H1 (cell line): ENCODE results near the gene DPY30. TPM values are rescaled to one million over a fixed set of nuclear protein-coding genes. Genes with fewer than 3 reads are reported as not detected.

Source experiments
- CTCF ChIA-PET: fragments of 300-600 bp; sonication (Branson Sonifier 250); formaldehyde crosslinking; loops from one replicate; lab custom pipeline; 2021; ENCODE audit not compliant: partially characterized antibody; lab: Charles Lee
- POLR2A ChIA-PET: fragments of 300-600 bp; sonication (Branson Sonifier 250); formaldehyde crosslinking; loops from one replicate; lab custom pipeline; 2021; ENCODE audit warnings: inconsistent platforms; ENCODE audit not compliant: partially characterized antibody; lab: Charles Lee
- DNase-seq, 2 experiments: peaks; one replicate each; pipeline versions ENCODE4 v3.0.0 to v3.0.0-alpha.2; 2010 to 2022; ENCODE audit warnings: low spot score in 2 of 2, low read depth in 1 of 2, mixed read lengths in 1 of 2
- FAIRE-seq: peaks from 2 replicates; lab custom pipeline; 2011; peaks lifted over from hg19 to GRCh38; lab: Jason Lieb, UNC
- H2AFZ ChIP-seq: 2 replicates; pipeline ENCODE4 v1.8.1; 2012; ENCODE audit warnings: low read length, inconsistent platforms
- H2AK5ac ChIP-seq: 2 replicates; pipeline ENCODE4 v1.6.1; 2013; ENCODE audit warnings: low read depth, low read length
- H2BK120ac ChIP-seq: replicated peaks from 2 replicates; pipeline ENCODE3; 2013; ENCODE audit warnings: low read depth, low read length, inconsistent platforms
- H2BK12ac ChIP-seq: 2 replicates; pipeline ENCODE4 v1.6.1; 2013; ENCODE audit warnings: low read depth, low read length
- H2BK15ac ChIP-seq: 2 replicates; pipeline ENCODE4 v1.6.1; 2013; ENCODE audit warnings: low read length
- H2BK20ac ChIP-seq: 2 replicates; pipeline ENCODE4 v1.6.1; 2013; ENCODE audit warnings: low read length
- H2BK5ac ChIP-seq: 2 replicates; pipeline ENCODE4 v1.6.1; 2013; ENCODE audit warnings: low read depth, low read length
- H3K14ac ChIP-seq: 2 replicates; pipeline ENCODE4 v1.6.1; 2013; ENCODE audit warnings: inconsistent platforms; ENCODE audit not compliant: insufficient read length
- H3K18ac ChIP-seq: 2 replicates; pipeline ENCODE4 v1.6.1; 2013; ENCODE audit warnings: low read length; ENCODE audit errors: extremely low read depth
- H3K23ac ChIP-seq: 2 replicates; pipeline ENCODE4 v1.6.1; 2013; ENCODE audit warnings: inconsistent platforms; ENCODE audit not compliant: insufficient read length
- H3K23me2 ChIP-seq: 2 replicates; pipeline ENCODE4 v1.6.1; 2013; ENCODE audit warnings: low read depth, low read length
- H3K27ac ChIP-seq: 2 replicates; pipeline ENCODE4 v1.6.1; 2011; ENCODE audit warnings: low read depth, low read length, inconsistent platforms
- H3K27me3 ChIP-seq, 4 experiments: replicated peaks in 1 of 4; 1 replicate in 1 of 4; 2 replicates in 3 of 4; pipeline versions ENCODE4 v1.6.1 to v1.8.1; 2011 to 2013; ENCODE audit warnings: low read length in 3 of 4, mild to moderate bottlenecking in 3 of 4, inconsistent platforms in 2 of 4, mixed read lengths in 2 of 4, moderate library complexity in 1 of 4; ENCODE audit not compliant: control insufficient read depth in 3 of 4, insufficient read depth in 3 of 4; ENCODE audit errors: extremely low read depth in 1 of 4
- H3K36me3 ChIP-seq, 4 experiments: 2 replicates each; pipeline versions ENCODE4 v1.6.1 to v1.8.1; 2011 to 2013; ENCODE audit warnings: mild to moderate bottlenecking in 4 of 4, low read length in 3 of 4, moderate library complexity in 2 of 4, control low read depth in 1 of 4, inconsistent platforms in 1 of 4; ENCODE audit not compliant: insufficient read depth in 4 of 4, control insufficient read depth in 2 of 4
- H3K4ac ChIP-seq: replicated peaks from 2 replicates; pipeline ENCODE3; 2013; ENCODE audit warnings: low read length, low read depth, mixed read lengths, inconsistent platforms; ENCODE audit not compliant: insufficient read length
- H3K4me1 ChIP-seq, 4 experiments: replicated peaks in 1 of 4; 1 replicate in 1 of 4; 2 replicates in 3 of 4; pipeline versions ENCODE4 v1.6.1 to v1.8.1; 2011 to 2013; ENCODE audit warnings: low read length in 3 of 4, inconsistent platforms in 2 of 4, mixed read lengths in 1 of 4; ENCODE audit not compliant: insufficient read depth in 4 of 4, control insufficient read depth in 3 of 4
- H3K4me2 ChIP-seq, 2 experiments: 2 replicates each; pipeline versions ENCODE4 v1.6.1 to v1.8.1; 2011 to 2013; ENCODE audit warnings: low read depth in 2 of 2, low read length in 2 of 2, control low read depth in 1 of 2, inconsistent platforms in 1 of 2, mild to moderate bottlenecking in 1 of 2; ENCODE audit not compliant: insufficient read depth in 1 of 2
- H3K4me3 ChIP-seq, 4 experiments: fragments of 200-600, 300-600 bp in 1 of 4; sonication (generic), shearing (Covaris generic), sonication (Bioruptor Twin) in 1 of 4; 2 replicates each; pipeline versions ENCODE4 v1.5.1 to v1.8.1; 2011 to 2016; ENCODE audit warnings: low read length in 4 of 4, low read depth in 3 of 4, control low read depth in 2 of 4, inconsistent platforms in 2 of 4, mild to moderate bottlenecking in 2 of 4, mixed read lengths in 1 of 4, moderate library complexity in 1 of 4; ENCODE audit not compliant: insufficient read depth in 2 of 4; ENCODE audit errors: extremely low read depth in 1 of 4
- H3K56ac ChIP-seq: replicated peaks from 2 replicates; pipeline ENCODE3; 2013; ENCODE audit warnings: low read depth, mild to moderate bottlenecking, mixed read lengths, low read length, inconsistent platforms; ENCODE audit not compliant: insufficient read length
- H3K79me1 ChIP-seq: 2 replicates; pipeline ENCODE4 v1.6.1; 2013; ENCODE audit warnings: low read depth, low read length, control low read depth
- H3K79me2 ChIP-seq, 2 experiments: 2 replicates each; pipeline versions ENCODE4 v1.6.1 to v1.8.1; 2012 to 2013; ENCODE audit warnings: low read length in 2 of 2, mild to moderate bottlenecking in 2 of 2, inconsistent platforms in 1 of 2; ENCODE audit not compliant: insufficient read depth in 2 of 2, control insufficient read depth in 1 of 2
- H3K9ac ChIP-seq, 4 experiments: replicated peaks in 1 of 4; 1 replicate in 1 of 4; 2 replicates in 3 of 4; pipeline versions ENCODE4 v1.6.1 to v1.8.1; 2011 to 2013; ENCODE audit warnings: low read depth in 3 of 4, low read length in 3 of 4, control low read depth in 2 of 4, mild to moderate bottlenecking in 2 of 4, moderate library complexity in 2 of 4, inconsistent platforms in 1 of 4; ENCODE audit errors: extremely low read depth in 1 of 4
- H3K9me3 ChIP-seq, 2 experiments: 2 replicates each; pipeline versions ENCODE4 v1.6.1 to v1.8.1; 2012 to 2013; ENCODE audit warnings: mild to moderate bottlenecking in 2 of 2, moderate library complexity in 2 of 2, control low read depth in 1 of 2, inconsistent platforms in 1 of 2, low read depth in 1 of 2, low read length in 1 of 2, mixed read lengths in 1 of 2; ENCODE audit not compliant: insufficient read depth in 2 of 2
- H4K20me1 ChIP-seq, 2 experiments: replicated peaks in 1 of 2; 2 replicates each; pipeline versions ENCODE3 to v1.8.1; 2011 to 2013; ENCODE audit warnings: inconsistent platforms in 2 of 2, low read length in 2 of 2, mild to moderate bottlenecking in 1 of 2; ENCODE audit not compliant: insufficient read depth in 2 of 2, control insufficient read depth in 1 of 2
- H4K5ac ChIP-seq: 2 replicates; pipeline ENCODE4 v1.6.1; 2013; ENCODE audit warnings: low read length, low read depth, mixed read lengths, inconsistent platforms; ENCODE audit not compliant: insufficient read length
- H4K8ac ChIP-seq: 2 replicates; pipeline ENCODE4 v1.8.0; 2013; ENCODE audit warnings: mild to moderate bottlenecking, moderate library complexity, low read length, inconsistent platforms; ENCODE audit not compliant: insufficient read depth; ENCODE audit errors: extremely low read depth
- H4K91ac ChIP-seq: replicated peaks from 2 replicates; pipeline ENCODE3; 2013; ENCODE audit warnings: low read length, mixed read lengths, inconsistent platforms; ENCODE audit not compliant: insufficient read length
- EGR1 ChIP-seq: IDR thresholded peaks from 2 replicates; pipeline ENCODE4 v1.6.1; 2011; ENCODE audit warnings: low read depth, low read length, borderline replicate concordance
- EP300 ChIP-seq, 2 experiments: IDR thresholded peaks; 1 replicate in 1 of 2; 2 replicates in 1 of 2; pipeline ENCODE4 v1.6.1; 2011 to 2012; ENCODE audit warnings: low read depth in 2 of 2, low read length in 2 of 2, mild to moderate bottlenecking in 2 of 2, borderline replicate concordance in 1 of 2, inconsistent platforms in 1 of 2, moderate library complexity in 1 of 2
- EZH2 ChIP-seq: fragments of 200-600 bp; sonication (generic); IDR thresholded peaks from 2 replicates; pipeline ENCODE4 v1.7.1; 2012; ENCODE audit warnings: low read depth, mild to moderate bottlenecking, moderate library complexity, low read length, inconsistent platforms; ENCODE audit not compliant: severe bottlenecking
- GABPA ChIP-seq: IDR thresholded peaks from 2 replicates; pipeline ENCODE4 v1.6.1; 2011; ENCODE audit warnings: mild to moderate bottlenecking, low read length, moderate library complexity, borderline replicate concordance; ENCODE audit not compliant: insufficient read depth
- KDM5A ChIP-seq: fragments of 200-600 bp; IDR thresholded peaks from 2 replicates; pipeline ENCODE4 v1.7.1; 2012; ENCODE audit warnings: mild to moderate bottlenecking, low read length, inconsistent platforms, mixed read lengths
- MAFK ChIP-seq: IDR thresholded peaks from 2 replicates; pipeline ENCODE4 v1.6.1; 2012; ENCODE audit warnings: low read depth, mild to moderate bottlenecking, improper control_type of control experiment, low read length
- SIN3A ChIP-seq, 2 experiments: IDR thresholded peaks in 1 of 2; conservative IDR thresholded peaks in 1 of 2; 2 replicates each; pipeline ENCODE4 v1.6.1; 2011 to 2012; ENCODE audit warnings: low read length in 2 of 2, improper control_type of control experiment in 1 of 2, low read depth in 1 of 2, mild to moderate bottlenecking in 1 of 2
- SP1 ChIP-seq: IDR thresholded peaks from 2 replicates; pipeline ENCODE4 v1.6.1; 2011; ENCODE audit warnings: low read depth, low read length
- SUZ12 ChIP-seq: fragments of 200-600 bp; sonication (generic); IDR thresholded peaks from 2 replicates; pipeline ENCODE4 v1.6.1; 2012; ENCODE audit warnings: mild to moderate bottlenecking, inconsistent platforms, low read length, moderate library complexity, mixed read lengths
- TBP ChIP-seq: IDR thresholded peaks from 2 replicates; pipeline ENCODE4 v1.6.1; 2011; ENCODE audit warnings: low read depth, low read length, improper control_type of control experiment
- YY1 ChIP-seq: IDR thresholded peaks from 2 replicates; pipeline ENCODE4 v1.6.1; 2011; ENCODE audit warnings: low read depth, mild to moderate bottlenecking, low read length
- WGBS, 2 experiments: shearing (Covaris generic) in 1 of 2; methylation state at CpG; one replicate each; pipeline versions ENCODE4 v1.1.6 to v1.1.7; 2013 to 2015; ENCODE audit warnings: low lambda C conversion rate in 2 of 2, mixed read lengths in 2 of 2, inconsistent platforms in 1 of 2, low coverage in 1 of 2, missing lambda C conversion rate in 1 of 2; ENCODE audit not compliant: insufficient replicate concordance in 2 of 2, insufficient coverage in 1 of 2, insufficient read length in 1 of 2; ENCODE audit errors: extremely low coverage in 1 of 2, missing lambda C conversion rate in 1 of 2; 5-methylcytosine and 5-hydroxymethylcytosine counted together
- polyA plus RNA-seq, 7 experiments: library from polyadenylated mRNA; depleted of rRNA in 3 of 7; stranded (reverse) in 5 of 7; unstranded in 2 of 7; fragments of >200 nt in 5 of 7; fragments of 200-250 nt in 2 of 7; gene quantifications; 1 replicate in 5 of 7; 2 replicates in 1 of 7; 4 replicates in 1 of 7; pipeline versions ENCODE4 v1.2.1 to v1.2.3, GENCODE V29; 2011 to 2013; ENCODE audit warnings: missing spikeins in 2 of 7, mixed read lengths in 2 of 7
- total RNA-seq: library from RNA; stranded (reverse); fragmentation: NEBNext Ultra II Directional; extraction: Animal tissue kit (Norgen Biotek cat#: 25700); gene quantifications from 2 replicates; pipeline ENCODE4 v1.2.1, GENCODE V29; 2021

The DPY30 gene
- total and polyA plus RNA-seq, 2 of the 8 experiments (the other 6 are each of a cell fraction or from before 2014, with no cell fraction given): 139 to 157 TPM

GRCh38 chr2:32010670-32011484 is 28.7 kb downstream of the DPY30 start, which contains the start of gene MEMO1:
Gene MEMO1, minus strand, starts transcription at chr2:32011008. Its CDS starts 761 bp downstream, at chr2:32010247.
- Histone ChIP-seq H3K23me2 (peaks cover 8% of the 10 kb centered on the region), H3K27ac (peak within 1 kb of the TSS; percentile 84), H4K5ac (peak within 1 kb of the TSS; percentile 83), H3K9ac (peak within 1 kb of the TSS; percentile 78 to 97 (median 85)), H3K79me2 (peaks cover 5 to 35% of the 10 kb centered on the region in 2 experiments), H2AK5ac (no peak within 1 kb of the TSS), H3K56ac (peak within 1 kb of the TSS; percentile 79), H3K9me3 (no peaks in the 10 kb centered on the region), H2BK20ac (no peak within 1 kb of the TSS), H4K91ac (peak within 1 kb of the TSS; percentile 96), H3K4me2 (peak within 1 kb of the TSS; percentile 71 to 97), H2BK120ac (no peak within 1 kb of the TSS), H3K36me3 (peaks cover 0 to 6% (median 2%) of the 10 kb centered on the region in 4 experiments; a peak in 1 of 8 replicates), H3K18ac (peak within 1 kb of the TSS; percentile 63), H2AFZ (peak within 1 kb of the TSS; percentile 91; the same call in 1 of the 2 replicates), H2BK15ac (no peak within 1 kb of the TSS; the same call in 1 of the 2 replicates), H3K4ac (peak within 1 kb of the TSS; percentile 80), H2BK12ac (no peak within 1 kb of the TSS), H4K20me1 (peaks cover 8 to 11% of the 10 kb centered on the region in 2 experiments), H3K14ac (no peak within 1 kb of the TSS), H4K8ac (peak within 1 kb of the TSS; percentile 76), H3K27me3 (no peaks in the 10 kb centered on the region), H3K4me1 (peaks cover 0 to 13% (median 3%) of the 10 kb centered on the region in 4 experiments; a peak in 4 of 7 replicates), H3K4me3 (peak within 1 kb of the TSS; percentile 58 to 99 (median 81)), H2BK5ac (peak within 1 kb of the TSS; percentile 89), H3K79me1 (0 out of 2 replicates have a peak, but pooled peaks cover 2% of the 10 kb centered on the region), H3K23ac (no peak within 1 kb of the TSS)
- DNase-seq (peak; percentile 87 to 94), FAIRE-seq (no peak)
- CTCF ChIA-PET: no interaction called here
- WGBS, 2 experiments: 3% methylated on average over 43 of the region's 57 CpGs; no CpG with 5 or more reads in 1 of the 2 experiments
- POLR2A ChIA-PET: interaction anchor here (1.0 to 3.7 kb wide), 7 partner anchors 10 to 52 kb away, joined by 3 to 17 read pairs (median 7); partner anchors contain the start of genes DPY30 and SPAST
- TF ChIP-seq SP1 (peak; percentile 94), SUZ12 (no peak), EGR1 (peak; percentile 69; the same call in 1 of the 2 replicates), EZH2 (no peak), MAFK (no peak), EP300 (IDR thresholded peaks at IDR 0.05; ENCODE audit: borderline replicate concordance in 1 of 2, low read depth in 2 of 2, low read length in 2 of 2) (peak in 1 of 2 experiments; percentile 73; a peak in 1 of 3 replicates), SIN3A (conservative IDR thresholded peaks at IDR 0.05 in 1 of 2, IDR thresholded peaks at IDR 0.05 in 1 of 2; ENCODE audit: low read depth in 1 of 2, low read length in 2 of 2) (peak; percentile 51 to 83; a peak in 1 of 4 replicates), KDM5A (no peak), YY1 (0 out of 2 replicates have a peak, but pooled peaks have one; percentile 56), TBP (peak; percentile 73), GABPA (no peak)
